Heart right ventricle (tissue), 16 donors: ENCODE data around the gene TNFAIP2. TPM values are rescaled to one million over a fixed set of nuclear protein-coding genes. Genes with fewer than 3 reads are reported as not detected.

Source experiments
- ATAC-seq, 8 donors: fragments of 200-7000 bp; cut with Tn5 transposase; one replicate each; pipeline ENCODE4 v1.9.1; 2020; ENCODE audit warnings: mild to moderate bottlenecking in 8 of 8, moderate library complexity in 8 of 8, moderate number of reproducible peaks in 1 of 8
- DNase-seq, 2 donors: peaks; one replicate each; pipeline ENCODE4 v3.0.0-alpha.2; 2020
- H3K27ac ChIP-seq, 10 donors: fragments of 200-600 bp; sonication (generic) in 2 of 10; one replicate each; pipeline versions ENCODE4 v1.5.0 to v1.8.0; 2020 to 2022; ENCODE audit warnings: mild to moderate bottlenecking in 3 of 10
- H3K27me3 ChIP-seq, 7 donors: fragments of 200-600 bp; one replicate each; pipeline ENCODE4 v1.8.0; 2021 to 2022; ENCODE audit warnings: mild to moderate bottlenecking in 2 of 7
- H3K36me3 ChIP-seq, 9 donors: fragments of 200-600 bp; sonication (generic) in 1 of 9; one replicate each; pipeline versions ENCODE4 v1.5.0 to v1.8.0; 2020 to 2022; ENCODE audit warnings: mild to moderate bottlenecking in 2 of 9
- H3K4me1 ChIP-seq, 9 donors: fragments of 200-600 bp; sonication (generic) in 1 of 9; one replicate each; pipeline versions ENCODE4 v1.5.0 to v1.8.0; 2020 to 2022; ENCODE audit warnings: mild to moderate bottlenecking in 4 of 9
- H3K4me3 ChIP-seq, 10 donors: fragments of 200-600 bp; sonication (generic) in 2 of 10; one replicate each; pipeline versions ENCODE4 v1.5.0 to v1.8.0; 2020 to 2022; ENCODE audit warnings: mild to moderate bottlenecking in 7 of 10, moderate library complexity in 2 of 10
- H3K9me3 ChIP-seq, 11 donors: fragments of 200-600 bp in 10 of 11; sonication (generic) in 2 of 11; one replicate each; pipeline versions ENCODE4 v1.5.0 to v1.8.0; 2013 to 2022; ENCODE audit warnings: mild to moderate bottlenecking in 2 of 11, control low read depth in 1 of 11, moderate library complexity in 1 of 11
- WGBS, 2 donors: extraction: QIAGEN DNeasy Blood & Tissue Kit; methylation state at CpG; one replicate each; pipeline ENCODE4 v1.1.7; 2013; ENCODE audit warnings: inconsistent platforms in 1 of 2; 5-methylcytosine and 5-hydroxymethylcytosine counted together
- intact Hi-C, 10 donors: fragments of 100-400 bp; cut with DNase I; formaldehyde crosslinking; loops; one replicate each; pipeline versions ENCODE4 v1.11.1 to v1.14.2; 2022
- polyA plus RNA-seq, 2 donors: library from polyadenylated mRNA; stranded (reverse); fragments of 200-250 nt; gene quantifications; one replicate each; pipeline ENCODE4 v1.2.3, GENCODE V29; 2013
- total RNA-seq, 10 donors: library from RNA; stranded (reverse); fragmentation: NEBNext Ultra II Directional in 3 of 10; extraction: Animal tissue kit (Norgen Biotek cat#: 25700) in 3 of 10; gene quantifications; one replicate each; pipeline versions ENCODE4 v1.2.1 to v1.2.4, GENCODE V29; 2021 to 2023
- TF ChIP-seq, protein P1 (sequence below), 9 donors: fragments of 200-600 bp; sonication (generic) in 2 of 9; IDR thresholded peaks; one replicate each; pipeline versions ENCODE4 v1.5.0 to v1.8.0; 2021 to 2022; ENCODE audit warnings: antibody characterized with exemption in 9 of 9, mild to moderate bottlenecking in 5 of 9, moderate library complexity in 1 of 9
- donor health status: Arrhythmogenic right ventricular cardiomyopathy.
- donor health status: ischemic (EF 13 %, LVEDD 7.1; RV severe dilation, severe dysfunction).
- donor health status: healthy with polysubstance abuse.
- donor health status: DM: no; HTN: yes; CAD: no.
- donor health status: DM: no; HTN: no; CAD: no.
- donor health status: ischemic (EF 25% LVEDD 6.9; RV normal size, moderate dysfunction).
- donor health status: ischemic (EF 25% LVEDD 5.7; RV mildly dilated, moderate dysfunction).
- donor health status: healthy.
- donor health status: DM: yes; HTN: yes; CAD: no.
- donor health status: Ischemic cardiomyopathy.
- donor health status: ischemic (EF 35%, LVEDD 5.7; RV mildly dilated, moderate dysfunction).
- donor health status: nonischemic (EF 11% LVEDD 7.7; RV severe dilation, severe dysfunction).
- donor health status: DM: yes; HTN: yes; CAD: no.
- donor health status: PGD.
- donor health status: ischemic (EF 29% LVEDD 5.4; RV normal size, mild dysfunction).
- donor health status: nonischemic (EF 23%, LVEDD 6.1; RV moderate dilation, normal function).

The TNFAIP2 gene
- total and polyA plus RNA-seq, 12 donors, result 21.8 to 138 (median 42.0) TPM

GRCh38 chr14:103160321-103161053 is 37.2 kb downstream of the TNFAIP2 start:
- Histone ChIP-seq H3K27ac (no peak overlapping the region), H3K36me3 (no peaks in the 10 kb centered on the region), H3K4me1 (peaks cover 0 to 11% (median 7%) of the 10 kb centered on the region in 9 donors), H3K9me3 (peaks cover 0 to 9% (median 0%) of the 10 kb centered on the region in 11 donors), H3K27me3 (peaks cover 0 to 13% (median 0%) of the 10 kb centered on the region in 7 donors), H3K4me3 (no peak overlapping the region)
- no peak for ATAC-seq
- WGBS, 2 donors, result 85% methylated on average over 13 of the region's 13 CpGs
- no peak for DNase-seq
- TF ChIP-seq, protein P1, sequence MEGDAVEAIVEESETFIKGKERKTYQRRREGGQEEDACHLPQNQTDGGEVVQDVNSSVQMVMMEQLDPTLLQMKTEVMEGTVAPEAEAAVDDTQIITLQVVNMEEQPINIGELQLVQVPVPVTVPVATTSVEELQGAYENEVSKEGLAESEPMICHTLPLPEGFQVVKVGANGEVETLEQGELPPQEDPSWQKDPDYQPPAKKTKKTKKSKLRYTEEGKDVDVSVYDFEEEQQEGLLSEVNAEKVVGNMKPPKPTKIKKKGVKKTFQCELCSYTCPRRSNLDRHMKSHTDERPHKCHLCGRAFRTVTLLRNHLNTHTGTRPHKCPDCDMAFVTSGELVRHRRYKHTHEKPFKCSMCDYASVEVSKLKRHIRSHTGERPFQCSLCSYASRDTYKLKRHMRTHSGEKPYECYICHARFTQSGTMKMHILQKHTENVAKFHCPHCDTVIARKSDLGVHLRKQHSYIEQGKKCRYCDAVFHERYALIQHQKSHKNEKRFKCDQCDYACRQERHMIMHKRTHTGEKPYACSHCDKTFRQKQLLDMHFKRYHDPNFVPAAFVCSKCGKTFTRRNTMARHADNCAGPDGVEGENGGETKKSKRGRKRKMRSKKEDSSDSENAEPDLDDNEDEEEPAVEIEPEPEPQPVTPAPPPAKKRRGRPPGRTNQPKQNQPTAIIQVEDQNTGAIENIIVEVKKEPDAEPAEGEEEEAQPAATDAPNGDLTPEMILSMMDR (IDR thresholded peaks at IDR 0.05), result no peak
- intact Hi-C loops, result no loop called here

DNA sequence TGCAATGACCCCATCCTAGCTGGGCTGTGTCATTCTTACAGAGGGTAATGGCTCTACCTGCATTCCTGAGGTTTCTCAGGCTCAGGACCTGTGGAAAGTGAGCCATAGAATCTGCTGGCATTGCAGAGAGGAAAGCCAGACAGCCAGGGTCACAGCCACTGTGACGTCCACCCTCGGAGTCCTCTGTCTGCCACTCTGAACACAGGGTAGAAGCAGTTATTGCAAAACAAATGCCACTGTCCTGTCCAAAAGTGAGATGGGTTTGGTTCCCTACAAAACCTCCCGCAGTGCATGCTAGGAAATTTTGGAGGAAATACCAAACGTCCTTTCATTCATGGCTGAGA is 37.8 kb downstream of the TNFAIP2 start:
- Histone ChIP-seq H3K9me3 (peaks cover 0 to 9% (median 0%) of the 10 kb centered on the region in 11 donors), H3K36me3 (no peaks in the 10 kb centered on the region), H3K27ac (no peak overlapping the region), H3K27me3 (peaks cover 0 to 13% (median 0%) of the 10 kb centered on the region in 7 donors), H3K4me1 (peaks cover 0 to 7% (median 3%) of the 10 kb centered on the region in 9 donors), H3K4me3 (no peak overlapping the region)
- TF ChIP-seq, protein P1 (IDR thresholded peaks at IDR 0.05), result no peak
- intact Hi-C loops, result no loop called here
- ATAC-seq (no peak), DNase-seq (no peak)
- 42 to 44% methylated on average over 4 of the region's 4 CpGs for WGBS, 2 donors

GRCh38 chr14:103163199-103163598 is 39.9 kb downstream of the TNFAIP2 start:
- ATAC-seq, result no peak

GRCh38 chr14:103164006-103164405 is 40.7 kb downstream of the TNFAIP2 start:
- Histone ChIP-seq H3K4me1 (peaks cover 0 to 6% (median 0%) of the 10 kb centered on the region in 9 donors), H3K36me3 (no peaks in the 10 kb centered on the region), H3K9me3 (peaks cover 0 to 12% (median 0%) of the 10 kb centered on the region in 11 donors), H3K27me3 (peaks cover 0 to 9% (median 0%) of the 10 kb centered on the region in 7 donors), H3K27ac (no peak overlapping the region), H3K4me3 (no peak overlapping the region)
- WGBS, 2 donors, result 67 to 72% methylated on average over 10 of the region's 10 CpGs
- ATAC-seq, result no peak
- TF ChIP-seq, protein P1 (IDR thresholded peaks at IDR 0.05), result no peak
- intact Hi-C loops, result no loop called here
- DNase-seq, result no peak

More at GRCh38 chr14:103163199-103163598, 39.9 kb downstream of the TNFAIP2 start:
- Histone ChIP-seq H3K27ac (no peak overlapping the region), H3K9me3 (peaks cover 0 to 9% (median 0%) of the 10 kb centered on the region in 11 donors), H3K4me3 (no peak overlapping the region), H3K36me3 (no peaks in the 10 kb centered on the region), H3K4me1 (peaks cover 0 to 6% (median 0%) of the 10 kb centered on the region in 9 donors), H3K27me3 (peaks cover 0 to 9% (median 0%) of the 10 kb centered on the region in 7 donors)
- intact Hi-C loops, result no loop called here
- TF ChIP-seq, protein P1 (IDR thresholded peaks at IDR 0.05), result no peak
- no peak for DNase-seq
- 77 to 78% methylated on average over 5 of the region's 5 CpGs for WGBS, 2 donors
